GM19035 (cell line): ENCODE results near the gene RPAP3.

ENCODE experiments used
- ATAC-seq: cut with Tn5 transposase; IDR thresholded peaks from one replicate; pipeline ENCODE4 v1.9.1; 2021; ENCODE audit not compliant: unreplicated experiment

RPAP3 gene

GRCh38 chr12:47743311-47743860, 37.6 kb upstream of the RPAP3 start:
- ATAC-seq = no peak

DNA sequence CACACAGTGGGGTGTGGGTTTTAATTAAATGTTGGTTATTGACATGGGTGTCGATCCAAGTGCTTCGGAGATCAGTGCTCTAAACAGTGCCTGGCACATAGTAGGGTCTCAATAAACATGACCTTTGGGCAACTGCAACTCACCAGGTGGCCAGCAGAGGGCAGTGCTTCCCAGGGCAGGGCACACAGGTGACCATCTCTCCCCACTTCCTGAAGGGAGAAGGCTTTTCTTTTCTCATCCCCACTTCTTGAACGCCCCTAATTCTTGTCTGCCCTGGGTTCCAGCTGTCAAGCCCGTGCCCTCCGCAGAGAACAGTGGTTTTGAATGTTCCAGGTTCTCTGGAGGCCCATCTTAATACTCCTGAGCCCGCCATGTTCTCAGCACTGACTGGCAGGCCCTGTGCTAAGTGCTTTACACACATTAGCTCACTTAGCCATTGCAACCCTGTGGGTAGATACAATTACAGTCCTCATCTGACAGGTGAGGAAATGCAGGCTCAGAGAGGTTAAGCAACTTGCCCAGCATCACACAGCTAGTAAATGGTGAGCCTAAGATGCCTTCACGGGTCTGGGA, 36.5 kb upstream of the RPAP3 start:
- ATAC-seq = no peak

GRCh38 chr12:47741340-47741703, 35.5 kb upstream of the RPAP3 start:
- no peak for ATAC-seq

DNA sequence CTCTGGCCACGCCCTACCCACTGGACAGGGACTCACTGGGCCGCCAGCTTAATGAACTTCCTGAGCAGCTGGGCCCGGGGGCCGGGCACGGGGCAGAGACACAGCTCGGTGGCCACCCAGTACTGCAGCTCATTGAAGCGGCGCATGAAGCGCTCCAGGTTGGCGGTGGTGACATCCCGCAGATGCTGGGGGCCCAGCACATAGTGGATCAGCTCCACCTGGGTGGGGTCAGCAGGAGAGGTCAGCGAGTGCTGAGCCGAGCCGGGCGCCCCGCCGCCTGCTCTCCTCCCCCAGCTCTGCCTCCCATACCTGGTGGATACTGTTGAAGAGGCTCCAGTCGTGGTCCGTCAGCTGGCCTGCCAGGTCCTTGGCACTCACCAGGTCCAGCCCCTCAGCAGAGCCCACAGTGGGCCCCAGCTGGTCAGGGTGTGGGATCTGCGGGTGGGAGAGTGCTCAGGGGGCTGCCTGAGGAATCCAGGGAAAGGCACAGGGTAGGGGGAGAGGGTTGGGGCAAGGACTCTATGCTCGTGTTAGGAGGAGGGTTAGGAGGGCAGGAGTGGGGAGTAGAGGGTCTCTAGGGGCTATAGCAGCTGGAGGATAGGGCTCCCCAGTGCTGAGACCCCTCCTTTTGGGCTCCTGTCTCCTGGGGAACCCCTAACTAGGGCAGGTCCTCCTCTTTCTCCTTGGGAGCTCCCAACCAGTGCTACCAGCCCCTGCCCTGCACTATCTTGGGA, 34.9 kb upstream of the RPAP3 start:
- no peak for ATAC-seq

- no peak for ATAC-seq
Measured at GRCh38 chr12:47739979-47740378, 34.1 kb upstream of the RPAP3 start.

- no peak for ATAC-seq
Measured at GRCh38 chr12:47739297-47739696, 33.5 kb upstream of the RPAP3 start.

DNA sequence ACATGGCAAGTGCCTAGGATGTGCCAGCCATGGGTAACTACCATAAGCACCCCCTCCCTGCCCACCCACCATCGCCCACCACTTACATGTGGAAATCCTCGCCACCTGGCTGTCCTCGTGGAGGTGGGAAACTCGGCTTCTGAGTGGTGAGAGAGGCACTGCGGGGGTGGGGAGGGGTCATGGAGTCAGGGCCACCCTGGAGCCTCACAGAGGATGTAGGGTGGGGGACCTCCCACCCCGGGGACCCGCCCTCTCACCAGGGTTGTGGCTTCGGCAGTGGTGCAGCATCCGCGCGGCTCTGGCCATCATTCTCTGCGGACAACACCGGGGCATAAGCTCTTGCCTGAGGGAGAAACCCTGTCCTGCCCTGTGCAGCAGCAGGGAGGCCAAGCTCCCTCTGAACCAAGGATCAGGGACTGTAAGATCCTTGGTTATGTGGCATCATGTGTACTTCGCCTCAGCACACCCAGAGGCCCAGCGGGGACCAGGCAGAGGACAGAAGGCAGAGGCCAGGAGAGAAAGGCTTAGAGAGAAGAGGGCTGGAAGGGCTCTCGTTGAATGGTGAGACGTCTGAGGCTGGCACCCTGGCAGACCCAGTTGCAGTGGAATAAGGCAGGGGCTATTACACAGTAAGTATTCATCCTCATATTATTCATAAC, 32.2 kb upstream of the RPAP3 start:
- ATAC-seq = no peak

- ATAC-seq = no peak
Measured at GRCh38 chr12:47736877-47737676, 31.2 kb upstream of the RPAP3 start.

DNA sequence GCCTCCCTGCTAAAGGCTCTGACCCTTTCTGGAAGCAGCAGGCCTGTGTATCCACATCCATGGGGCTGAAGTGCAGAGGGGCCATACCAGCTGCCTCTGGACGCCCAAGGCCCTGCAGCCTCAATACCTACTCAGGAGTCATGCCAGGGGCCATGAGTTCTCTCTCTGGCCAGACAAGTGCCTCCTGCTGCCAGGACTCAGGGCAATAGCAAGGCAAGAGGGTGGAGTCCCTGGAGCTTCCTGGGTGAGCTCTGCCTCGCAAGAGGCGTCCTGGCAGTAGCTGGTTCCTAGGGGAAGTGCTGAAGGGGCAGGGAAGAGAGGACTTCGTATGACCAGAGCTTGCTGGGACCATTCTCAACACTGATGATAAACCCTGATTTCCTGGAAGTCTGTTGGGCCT, 30.4 kb upstream of the RPAP3 start:
- no peak for ATAC-seq

GRCh38 chr12:47735649-47736048, 29.8 kb upstream of the RPAP3 start:
- no peak for ATAC-seq

- ATAC-seq = no peak
Measured at GRCh38 chr12:47734725-47735480, 29.1 kb upstream of the RPAP3 start.

DNA sequence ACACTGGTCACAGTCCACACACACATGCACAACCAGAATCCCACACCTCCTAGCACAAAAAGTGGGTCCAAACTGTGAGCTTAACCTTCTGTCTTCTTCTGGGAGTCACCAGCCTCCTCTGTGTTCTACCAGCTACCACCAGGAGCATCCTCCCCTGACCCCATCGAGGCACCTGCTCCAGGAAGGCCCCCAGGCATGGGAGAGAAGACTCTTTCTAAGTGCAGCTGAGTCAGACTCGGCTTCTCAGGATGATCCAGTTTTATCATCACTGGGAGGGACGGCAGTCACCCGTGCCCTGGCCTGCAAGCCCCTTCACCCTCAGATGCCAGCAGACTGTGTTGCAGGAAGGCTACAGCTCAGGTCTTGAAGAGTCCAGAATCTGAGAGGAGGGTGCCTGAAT, 27.3 kb upstream of the RPAP3 start:
- ATAC-seq = no peak

DNA sequence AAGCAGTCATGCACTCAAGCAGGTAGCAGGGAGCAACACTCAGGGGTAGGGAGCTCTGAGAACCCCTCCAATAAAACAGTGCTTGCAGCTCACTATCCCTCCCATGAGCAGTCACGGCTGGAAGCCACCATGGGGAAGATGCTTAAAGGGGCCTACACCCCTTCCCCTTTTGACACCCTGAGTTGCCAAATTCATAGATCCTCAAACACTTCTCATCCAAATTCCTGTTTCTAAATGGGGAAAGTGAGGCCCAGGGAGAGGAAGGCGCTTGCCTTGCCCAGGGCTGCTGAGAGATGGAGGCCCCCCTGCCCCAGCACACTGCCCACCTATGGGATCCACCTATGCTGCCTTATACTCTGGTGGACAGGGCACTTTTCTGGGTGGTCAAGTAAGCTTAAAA, 26.7 kb upstream of the RPAP3 start:
- no peak for ATAC-seq

GRCh38 chr12:47731723-47732122, 25.9 kb upstream of the RPAP3 start:
- no peak for ATAC-seq

DNA sequence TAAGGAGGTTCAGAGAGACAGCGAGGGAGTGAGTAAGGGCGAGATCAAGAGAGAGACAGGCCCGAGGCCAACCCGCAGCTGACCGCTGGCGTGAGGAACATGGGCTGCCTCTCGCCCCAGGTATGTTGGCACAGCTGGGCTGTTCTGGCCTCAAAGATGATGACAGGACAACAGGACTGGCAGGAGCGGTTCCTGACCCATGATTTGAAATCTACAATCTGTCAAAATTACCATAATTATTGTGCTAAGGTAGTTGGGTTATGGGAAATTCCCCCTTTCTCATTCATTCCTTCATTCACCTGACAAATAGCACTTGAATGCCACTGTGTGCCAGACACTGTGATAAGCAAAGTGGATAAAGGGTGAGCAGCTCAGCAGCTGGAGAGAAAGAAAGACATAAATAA, 24.5 kb upstream of the RPAP3 start:
- no peak for ATAC-seq

DNA sequence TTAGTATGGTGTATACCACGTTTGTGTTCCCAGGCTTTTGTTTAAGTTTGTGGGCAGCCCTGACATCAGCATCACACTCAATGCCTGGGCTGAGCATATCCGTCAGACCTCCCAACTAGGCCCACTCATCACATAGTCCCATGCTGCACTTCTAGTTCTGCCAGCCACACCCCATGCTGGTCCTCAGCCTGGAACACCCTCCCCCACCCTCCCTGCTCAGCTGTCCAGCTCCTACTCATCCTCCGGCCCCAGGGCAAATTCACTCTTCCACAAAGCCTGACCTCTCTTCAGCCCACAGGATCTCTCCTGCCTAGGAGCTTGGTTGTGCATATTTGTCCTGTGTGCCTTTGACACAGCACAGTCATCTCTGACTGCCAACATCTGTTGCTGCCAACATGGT, 23.4 kb upstream of the RPAP3 start:
- ATAC-seq = no peak

DNA sequence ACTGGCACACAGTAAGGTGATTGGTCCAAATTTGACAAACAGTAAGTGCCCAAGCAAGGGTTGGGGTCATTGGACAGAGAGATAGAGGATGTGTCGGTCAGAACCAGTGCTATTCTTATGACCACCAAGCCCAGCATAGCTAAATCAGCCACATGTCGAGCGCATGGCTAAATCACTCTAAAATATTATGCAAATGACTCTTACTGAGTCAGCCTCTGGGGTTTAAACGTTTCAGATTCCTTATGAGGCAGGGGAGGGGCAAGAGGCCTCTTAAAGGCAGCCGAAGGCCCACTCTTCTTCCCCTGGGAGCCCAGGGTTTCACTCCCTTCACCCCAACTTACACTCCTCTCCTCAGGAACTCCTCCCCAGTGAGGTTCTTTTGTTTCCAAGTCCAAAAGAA, 20.1 kb upstream of the RPAP3 start:
- ATAC-seq = peak; percentile 78

DNA sequence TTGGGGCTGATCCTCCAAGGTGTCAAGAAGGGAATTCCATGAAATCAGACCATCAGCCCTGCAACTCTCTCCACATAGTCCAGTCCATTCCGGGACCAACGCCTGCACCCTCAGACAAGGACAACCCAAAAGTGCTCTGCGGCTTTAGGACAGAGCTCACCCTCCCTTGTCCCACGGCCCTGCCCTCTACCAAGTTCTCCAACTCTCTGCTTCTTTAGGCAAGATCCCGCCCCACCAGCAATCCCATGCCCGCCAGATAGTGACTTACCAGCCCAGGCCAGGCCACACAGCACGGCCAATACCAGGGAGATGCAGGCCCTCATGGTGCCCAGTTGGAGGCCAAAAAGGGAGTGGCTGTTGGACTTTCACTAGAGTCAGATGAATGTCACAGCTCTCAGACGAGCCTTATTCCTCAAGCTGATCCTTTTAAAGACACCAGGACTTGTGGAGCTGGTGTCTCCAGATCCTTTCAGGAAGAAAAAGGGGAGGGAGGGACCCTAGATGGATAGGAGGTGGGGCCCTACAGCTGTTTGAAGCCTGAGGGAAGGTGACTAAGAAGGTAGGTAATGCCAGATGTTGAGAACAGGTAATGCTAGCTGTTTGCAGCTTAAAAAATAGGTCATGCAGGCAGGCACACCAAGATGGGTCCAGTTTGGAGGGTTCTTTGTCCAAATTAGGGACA, 19.4 kb upstream of the RPAP3 start, which contains the start of gene ENDOU:
TSS of gene ENDOU (minus strand) at position 400 of the 682 bp plus-strand sequence. CDS start at position 323, 77 bp downstream.
- no peak for ATAC-seq

DNA sequence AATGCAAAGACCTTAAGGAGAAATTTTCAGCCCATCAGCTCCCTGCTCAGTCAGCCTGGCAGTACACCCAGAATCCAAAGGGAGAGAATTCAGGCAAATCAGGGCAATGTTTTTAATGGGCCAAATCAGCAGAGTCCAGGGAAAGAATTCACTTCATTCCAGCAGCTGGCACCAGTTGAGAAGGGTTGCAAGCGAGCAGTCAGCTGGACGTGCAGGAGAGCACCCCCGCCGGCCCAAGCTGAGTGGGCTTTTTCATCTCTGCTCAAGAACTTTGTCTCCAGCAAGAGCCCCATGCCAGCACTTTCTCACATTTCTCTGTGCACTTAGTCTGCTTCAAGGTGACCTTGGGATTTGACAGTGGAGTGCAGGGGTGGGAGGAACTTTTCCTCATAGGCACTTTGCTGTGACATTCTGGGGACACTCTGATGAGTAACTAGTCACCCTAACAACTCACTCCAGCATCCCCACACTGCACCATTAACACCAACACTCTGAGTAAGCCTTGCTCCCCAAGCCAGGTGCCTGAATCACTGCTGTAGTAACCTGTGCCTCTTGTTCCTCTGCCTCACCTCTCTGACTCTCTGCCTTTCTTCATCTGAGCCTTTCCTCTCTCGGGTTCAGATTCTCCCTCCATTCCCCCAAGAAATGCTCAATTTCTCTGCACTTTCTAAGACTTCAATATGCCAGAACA, 17.3 kb upstream of the RPAP3 start:
- ATAC-seq = no peak
